Kidney epithelial cell (primary cell): ENCODE results near the gene MTHFSD. TPM values are rescaled to one million over a fixed set of nuclear protein-coding genes. Genes with fewer than 3 reads are reported as not detected.

Source experiments
- DNase-seq: peaks from one replicate; pipeline ENCODE4 v3.0.0-alpha.2; 2010; ENCODE audit warnings: low read depth
- H3K27me3 ChIP-seq: 2 replicates; pipeline ENCODE4 v1.6.0; 2011; ENCODE audit warnings: low read length; ENCODE audit not compliant: control insufficient read depth, insufficient read depth
- H3K36me3 ChIP-seq: 2 replicates; pipeline ENCODE4 v1.5.1; 2011; ENCODE audit warnings: low read length; ENCODE audit not compliant: control insufficient read depth, insufficient read depth
- H3K4me3 ChIP-seq: 2 replicates; pipeline ENCODE4 v1.5.1; 2011; ENCODE audit warnings: low read depth, mild to moderate bottlenecking, control low read depth, low read length
- CTCF ChIP-seq: IDR thresholded peaks from 2 replicates; pipeline ENCODE4 v1.5.1; 2011; ENCODE audit warnings: mild to moderate bottlenecking, moderate library complexity, low read length, control low read depth, inconsistent platforms; ENCODE audit not compliant: insufficient read depth, poor library complexity, severe bottlenecking
- total RNA-seq: library from RNA; depleted of rRNA; stranded (reverse); fragments of >200 nt; gene quantifications from 2 replicates; pipeline ENCODE4 v1.2.3, GENCODE V29; 2015

Gene MTHFSD
- total RNA-seq, 1 donor from 2014 or later = 26.1 TPM

- H3K4me3 ChIP-seq = no peak overlapping the region
- no peak for TF ChIP-seq CTCF
- no peaks in the 10 kb centered on the region for H3K36me3 ChIP-seq
- no peak for DNase-seq
- H3K27me3 ChIP-seq = no peaks in the 10 kb centered on the region
Measured at GRCh38 chr16:86533767-86534351, 21.2 kb downstream of the MTHFSD start.

- no peak for TF ChIP-seq CTCF
- no peak for DNase-seq
Measured at GRCh38 chr16:86533076-86533475, 22.0 kb downstream of the MTHFSD start.

GRCh38 chr16:86532526-86532815 lies 22.6 kb downstream of the MTHFSD start:
- Histone ChIP-seq H3K4me3 (no peak overlapping the region), H3K36me3 (no peaks in the 10 kb centered on the region), H3K27me3 (peaks cover 8% of the 10 kb centered on the region)
- TF ChIP-seq CTCF = no peak
- no peak for DNase-seq

More at GRCh38 chr16:86533076-86533475, 22.0 kb downstream of the MTHFSD start:
- no peak overlapping the region for H3K4me3 ChIP-seq
- peaks cover 6% of the 10 kb centered on the region for H3K27me3 ChIP-seq
- H3K36me3 ChIP-seq = no peaks in the 10 kb centered on the region

- H3K27me3 ChIP-seq = peaks cover 11% of the 10 kb centered on the region
- DNase-seq = no peak
- no peak overlapping the region for H3K4me3 ChIP-seq
- TF ChIP-seq CTCF = no peak
- H3K36me3 ChIP-seq = no peaks in the 10 kb centered on the region
Measured at GRCh38 chr16:86531641-86532525, 23.2 kb downstream of the MTHFSD start.

- peaks cover 11% of the 10 kb centered on the region for H3K27me3 ChIP-seq
- no peak for TF ChIP-seq CTCF
- DNase-seq = no peak
- H3K36me3 ChIP-seq = no peaks in the 10 kb centered on the region
- no peak overlapping the region for H3K4me3 ChIP-seq
Measured at GRCh38 chr16:86531191-86531545, 23.9 kb downstream of the MTHFSD start.
